GM21423 (cell line): ENCODE results near the gene GSTK1.
"Not testable (repeated sequence)": the region's sequence is repeated elsewhere in the genome, so short reads cannot be mapped to it uniquely, and the experiment has no call there.

Source experiments
- ATAC-seq: cut with Tn5 transposase; IDR thresholded peaks from one replicate; pipeline ENCODE4 v1.9.1; 2021; ENCODE audit warnings: mild to moderate bottlenecking, moderate library complexity; ENCODE audit not compliant: unreplicated experiment

Gene GSTK1

DNA sequence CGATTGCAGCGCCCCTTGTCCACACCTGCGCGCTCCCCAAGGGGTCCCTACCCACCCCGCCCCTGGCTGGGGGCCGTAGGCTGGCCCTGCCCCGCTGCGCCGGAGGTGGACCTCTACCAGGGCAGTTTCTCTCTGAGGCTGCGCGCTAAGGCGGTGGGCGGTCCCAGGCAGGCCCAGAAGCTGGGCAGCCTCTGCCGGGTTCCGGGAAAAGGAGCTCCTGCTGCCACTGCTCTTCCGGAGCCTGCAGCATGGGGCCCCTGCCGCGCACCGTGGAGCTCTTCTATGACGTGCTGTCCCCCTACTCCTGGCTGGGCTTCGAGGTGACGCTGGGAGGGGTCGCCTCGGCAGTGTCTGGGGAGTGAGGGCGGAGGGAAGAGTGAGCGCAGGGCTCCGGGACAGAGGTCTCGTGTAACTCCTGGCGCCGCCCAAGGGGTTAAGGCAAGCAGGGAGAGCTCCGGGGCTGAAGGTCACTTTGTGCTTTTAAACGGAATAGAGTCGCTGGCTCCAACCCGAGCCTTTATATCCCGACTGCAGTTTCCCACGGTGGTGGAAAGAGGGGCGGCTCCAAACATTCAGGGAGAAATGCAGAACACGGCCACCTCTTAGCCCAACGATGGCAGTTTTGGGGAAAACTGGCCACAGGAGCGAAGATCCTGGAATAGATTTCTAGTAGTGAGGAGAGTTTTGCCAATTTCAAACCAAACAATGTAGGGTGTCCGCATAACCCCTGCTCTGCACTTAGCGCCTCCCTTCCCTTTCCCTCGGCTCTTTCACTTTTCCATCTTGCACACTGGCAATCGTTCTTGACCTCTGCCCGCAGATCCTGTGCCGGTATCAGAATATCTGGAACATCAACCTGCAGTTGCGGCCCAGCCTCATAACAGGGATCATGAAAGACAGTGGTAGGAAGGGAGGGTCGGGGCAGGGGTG, at the start of gene GSTK1:
Gene GSTK1, plus strand, starts transcription at position 176 of the 930 bp plus-strand sequence. Its CDS starts 73 bp downstream, at position 249.
- ATAC-seq, result peak; percentile 99

DNA sequence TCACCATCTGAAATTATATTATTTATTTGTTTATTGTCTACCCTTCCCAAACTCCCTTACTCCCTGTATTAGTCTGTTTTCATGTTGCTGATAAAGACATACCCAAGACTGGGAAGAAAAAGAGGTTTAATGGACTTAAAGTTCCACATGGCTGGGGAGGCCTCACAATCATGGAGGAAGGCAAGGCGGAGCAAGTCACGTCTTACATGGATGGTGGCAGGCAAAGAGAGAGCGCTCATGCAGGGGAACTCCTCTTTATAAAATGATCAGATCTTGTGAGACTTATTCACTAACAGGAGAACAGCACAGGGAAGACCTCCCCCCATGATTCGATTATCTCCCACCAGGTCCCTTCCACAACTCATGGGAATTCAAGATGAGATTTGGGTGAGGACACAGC, 49.8 kb upstream of the GSTK1 start:
- ATAC-seq, result not testable (repeated sequence)

DNA sequence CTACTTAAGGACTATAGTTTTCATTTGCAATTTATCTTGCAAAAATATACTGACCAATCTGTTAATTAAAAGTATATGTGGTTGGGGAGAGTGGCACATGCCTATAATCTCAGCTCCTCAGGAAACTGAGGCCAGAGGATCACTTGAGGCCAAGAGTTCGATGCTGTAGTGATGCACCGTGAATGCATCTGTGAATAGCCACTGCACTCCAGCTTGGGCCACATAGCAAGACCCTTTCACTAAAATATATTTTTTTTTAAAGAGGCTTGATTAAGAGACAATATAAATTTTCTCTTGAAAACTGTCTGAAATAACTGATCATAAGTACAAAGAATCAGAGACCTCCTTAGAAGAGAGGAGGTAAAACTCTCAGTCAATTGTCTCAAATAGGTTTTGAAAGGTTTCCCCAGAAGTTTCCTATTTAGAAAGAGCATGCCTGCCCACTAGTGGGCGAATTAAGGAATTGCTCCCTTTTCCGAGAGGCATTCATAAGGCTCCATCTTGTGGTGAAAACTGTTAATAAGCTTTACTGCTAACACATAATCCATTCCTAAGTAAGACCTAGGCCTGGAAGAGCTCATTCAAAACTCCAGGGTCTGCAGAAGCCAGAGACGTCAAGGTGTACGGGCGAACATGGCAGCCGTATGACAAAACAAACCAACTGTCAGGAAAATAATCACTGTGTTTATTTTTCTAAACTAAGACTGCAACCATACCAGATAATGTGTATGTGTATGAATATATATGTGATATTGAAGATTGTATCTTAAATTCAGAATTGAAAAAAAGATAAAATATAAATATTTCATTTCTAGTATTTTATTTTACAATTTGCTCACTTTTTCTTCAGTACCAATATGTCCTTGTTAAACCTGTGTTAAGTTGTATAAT, 48.2 kb upstream of the GSTK1 start:
- ATAC-seq, result peak; percentile 90

DNA sequence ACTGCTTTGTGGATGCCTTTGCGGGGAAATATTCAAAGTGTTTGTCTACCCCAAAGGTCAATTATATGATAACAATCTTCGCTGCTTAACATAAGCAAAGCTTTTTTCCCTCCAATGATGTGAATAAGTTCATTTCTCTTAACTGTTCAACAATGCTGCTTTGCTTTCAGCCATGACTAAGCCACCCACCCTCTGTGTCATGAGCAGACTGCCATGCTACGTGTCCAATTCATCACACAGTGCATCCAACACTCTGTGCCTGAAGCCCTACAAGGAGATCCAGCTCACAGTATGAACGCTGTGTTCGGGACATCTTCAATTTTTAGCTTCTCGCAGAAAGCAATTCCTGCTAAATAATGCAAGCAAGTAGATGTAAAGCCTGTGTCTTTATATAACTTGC, 47.1 kb upstream of the GSTK1 start:
- no peak for ATAC-seq

DNA sequence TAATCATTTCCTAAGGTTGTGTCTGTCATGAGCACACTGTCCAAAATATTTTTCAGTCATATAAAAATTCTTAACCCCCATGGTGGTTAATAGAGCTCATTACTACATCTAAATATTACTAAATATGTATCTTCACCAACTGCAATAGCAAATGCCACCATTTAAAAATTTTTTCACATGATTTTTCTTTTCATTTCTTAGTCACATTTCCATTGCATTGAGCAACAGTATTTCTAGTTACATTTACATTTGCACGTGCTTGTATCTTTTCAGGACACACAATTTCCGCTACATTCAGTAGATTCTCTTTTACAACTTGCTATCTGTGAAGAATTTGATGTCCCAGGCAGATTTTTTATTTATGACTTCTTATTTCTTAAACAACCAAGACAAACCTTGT, 46.6 kb upstream of the GSTK1 start:
- ATAC-seq, result no peak

DNA sequence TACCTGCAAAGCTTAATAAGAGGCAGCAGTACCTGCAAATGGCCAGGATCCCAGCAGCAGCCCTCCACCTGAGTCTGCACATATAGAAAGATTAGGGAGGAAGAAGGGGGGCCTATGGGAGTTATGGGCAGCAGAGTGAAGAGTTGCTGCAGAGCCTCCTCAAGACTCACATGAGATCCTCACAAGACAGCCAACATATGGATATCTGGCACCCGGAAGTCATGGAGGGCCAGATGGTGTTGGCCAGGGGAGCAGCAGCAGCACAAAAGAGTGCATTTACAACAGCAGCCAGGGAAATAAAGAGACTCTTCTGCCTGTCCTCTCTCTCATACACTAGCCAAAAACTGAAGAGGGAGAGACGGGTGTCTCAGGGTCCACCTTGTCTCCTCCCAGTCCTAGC, 45.4 kb upstream of the GSTK1 start:
- no peak for ATAC-seq

DNA sequence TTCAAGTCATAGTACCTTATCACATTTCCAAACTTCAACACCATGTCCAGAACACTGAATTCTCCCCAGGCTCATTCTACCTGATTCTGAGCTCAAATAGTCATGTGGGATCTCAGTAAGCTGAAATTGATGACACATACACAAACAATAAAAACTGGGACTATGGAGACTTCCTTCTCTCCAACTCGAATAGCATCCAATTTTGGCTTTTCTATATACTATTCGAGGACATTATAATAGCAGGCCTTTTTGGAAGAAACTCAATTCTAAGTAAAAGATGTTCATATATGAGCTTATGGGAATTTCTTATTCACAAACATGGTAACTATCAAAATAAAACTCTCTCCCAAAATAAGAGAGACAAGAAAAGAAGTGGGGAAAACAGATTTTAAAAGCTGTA, 42.0 kb upstream of the GSTK1 start:
- no peak for ATAC-seq

DNA sequence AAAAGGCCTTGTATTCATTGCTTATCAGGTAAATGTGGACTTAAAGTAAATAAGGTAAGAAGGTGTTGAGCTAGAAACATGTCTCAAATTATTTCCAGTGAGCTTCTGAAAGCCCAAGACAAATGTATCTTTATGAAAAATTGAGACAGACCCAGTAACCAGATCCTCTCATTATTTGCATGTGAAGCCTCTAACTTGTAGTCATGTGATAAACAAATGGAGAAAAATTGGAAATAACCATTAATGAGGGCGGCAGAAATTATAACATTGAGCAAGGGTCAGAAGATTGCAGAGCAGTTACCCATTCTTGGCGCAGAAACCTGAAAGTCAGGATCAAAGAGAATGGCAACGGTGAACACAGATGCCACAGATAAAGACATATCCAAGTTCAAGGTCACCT, 41.5 kb upstream of the GSTK1 start, which contains the start of gene TAS2R40:
Gene TAS2R40, plus strand, starts transcription at position 301 of the 400 bp plus-strand sequence. Its CDS starts 42 bp downstream, at position 343.
- no peak for ATAC-seq

DNA sequence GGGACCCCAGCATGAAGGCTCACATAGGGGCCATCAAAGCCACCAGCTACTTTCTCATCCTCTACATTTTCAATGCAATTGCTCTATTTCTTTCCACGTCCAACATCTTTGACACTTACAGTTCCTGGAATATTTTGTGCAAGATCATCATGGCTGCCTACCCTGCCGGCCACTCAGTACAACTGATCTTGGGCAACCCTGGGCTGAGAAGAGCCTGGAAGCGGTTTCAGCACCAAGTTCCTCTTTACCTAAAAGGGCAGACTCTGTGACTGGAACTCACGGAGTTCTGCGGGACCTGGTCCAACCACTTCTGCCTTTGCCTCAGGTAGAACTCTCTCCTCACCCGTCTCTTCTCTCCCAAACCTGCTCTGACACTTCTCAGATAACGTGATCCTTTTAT, 40.5 kb upstream of the GSTK1 start:
- ATAC-seq, result no peak

DNA sequence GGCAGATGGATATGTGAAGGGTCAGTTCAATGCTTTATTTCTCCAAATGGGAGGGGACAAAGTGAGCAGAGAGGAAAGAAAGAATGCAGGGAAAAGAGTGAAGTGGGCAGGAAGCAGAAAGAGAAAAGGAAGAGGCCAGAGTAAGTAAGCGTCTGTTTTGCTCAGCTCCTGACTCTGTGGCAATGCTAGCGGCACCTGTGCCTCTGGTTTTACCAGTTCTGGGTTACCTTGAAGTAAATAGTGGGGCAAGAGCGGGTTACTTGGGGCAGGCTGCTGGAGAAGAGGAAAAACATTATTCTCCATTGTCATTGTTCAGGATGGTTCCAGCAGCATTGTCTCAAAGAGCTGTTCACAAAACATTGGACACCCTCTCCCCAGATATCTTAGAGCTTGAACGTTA, 39.5 kb upstream of the GSTK1 start:
- no peak for ATAC-seq

DNA sequence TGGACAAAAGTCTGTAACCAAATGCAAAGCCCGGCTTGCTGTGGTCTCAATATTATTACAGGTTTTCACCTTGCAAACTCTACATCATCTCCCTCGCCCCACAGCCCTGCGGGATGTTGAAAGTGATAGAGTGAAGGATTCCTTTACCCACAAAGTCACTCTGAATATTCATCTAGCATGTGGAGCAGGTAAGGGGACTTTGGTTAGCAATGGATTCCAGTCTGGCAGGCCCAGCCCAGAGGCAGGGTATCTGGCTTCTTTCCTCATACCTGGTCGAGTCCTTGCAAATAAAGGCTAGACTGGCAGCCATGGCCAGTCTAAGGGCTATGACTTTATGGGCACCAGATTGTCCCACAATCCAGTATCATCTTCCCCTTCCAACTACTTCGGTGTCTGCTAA, 38.2 kb upstream of the GSTK1 start:
- no peak for ATAC-seq

DNA sequence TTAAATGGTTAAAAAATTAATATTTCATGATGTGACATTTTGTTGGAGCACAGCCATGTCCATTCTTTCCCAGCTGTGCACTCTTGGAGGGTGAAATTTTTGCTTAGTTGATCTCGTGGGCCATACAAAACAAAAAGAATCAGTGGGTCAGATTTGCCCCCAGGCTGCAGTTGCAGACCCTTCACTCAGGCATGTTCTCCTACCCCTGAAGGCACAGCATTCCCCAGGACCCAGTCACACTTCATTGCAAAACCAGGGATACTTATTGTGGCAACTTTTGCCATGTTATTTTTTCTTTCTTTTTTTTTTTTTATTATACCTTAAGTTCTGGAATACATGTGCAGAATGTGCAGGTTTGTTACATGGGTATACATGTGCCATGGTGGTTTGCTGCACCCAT, 35.4 kb upstream of the GSTK1 start:
- no peak for ATAC-seq

DNA sequence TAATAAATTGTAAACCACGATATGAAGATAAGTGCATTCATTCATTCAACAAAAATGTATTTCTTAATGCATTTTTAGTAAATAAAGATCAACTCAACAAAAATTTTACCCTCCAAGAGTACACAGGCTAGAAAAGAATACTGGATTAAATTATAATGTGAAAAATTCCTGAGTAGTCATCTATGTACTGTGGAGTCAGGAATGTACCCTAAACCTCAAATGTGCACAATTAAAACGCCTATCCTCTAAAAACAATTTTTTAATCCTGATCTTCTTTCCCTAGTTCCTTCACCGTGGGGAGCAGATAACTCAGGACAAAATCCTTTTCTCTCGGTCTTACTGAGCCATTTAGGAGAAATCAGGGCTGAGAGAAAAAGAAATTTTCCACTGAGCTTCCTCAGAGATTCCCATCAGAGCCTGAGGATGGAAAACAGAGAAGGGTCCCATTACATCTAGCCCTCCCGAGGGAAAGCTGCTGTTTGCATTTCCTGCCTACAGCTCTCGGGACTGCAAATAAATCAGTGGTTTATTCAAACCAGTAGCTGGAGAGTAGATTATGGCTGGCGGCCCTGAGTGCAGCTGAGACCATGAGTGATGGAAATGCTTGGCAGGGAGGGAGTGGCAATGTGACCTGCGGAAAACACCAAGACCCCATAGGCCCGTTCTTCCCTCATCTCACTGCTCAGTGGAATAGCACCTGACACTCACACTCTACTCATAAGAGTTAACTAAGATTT, 34.0 kb upstream of the GSTK1 start:
- ATAC-seq, result no peak

DNA sequence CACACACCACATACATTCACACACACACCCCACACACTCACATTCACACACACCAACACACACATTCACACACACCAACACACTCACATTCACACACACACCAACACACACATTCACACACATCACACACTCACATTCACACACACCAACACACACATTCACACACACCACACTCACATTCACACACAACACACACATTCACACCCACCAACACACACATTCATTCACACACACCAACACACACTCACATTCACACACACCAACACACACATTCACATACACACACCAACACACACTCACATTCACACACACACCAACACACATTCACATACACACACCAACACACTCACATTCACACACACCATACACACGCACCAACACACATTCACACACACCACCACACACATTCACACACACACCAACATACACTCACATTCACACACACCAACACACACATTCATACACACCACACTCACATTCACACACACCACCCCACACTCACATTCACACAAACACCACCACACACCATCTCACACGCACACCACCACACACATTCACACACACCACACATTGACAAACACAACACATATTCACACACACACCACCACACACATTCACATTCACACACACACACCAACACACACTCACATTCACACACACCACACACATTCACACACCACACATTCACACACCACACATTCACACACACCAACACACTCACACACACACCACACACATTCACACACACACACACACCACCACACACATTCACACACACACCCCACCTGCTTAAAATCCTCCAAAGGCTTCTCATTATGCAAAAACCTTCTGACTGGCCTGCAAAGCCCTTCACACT, 32.4 kb upstream of the GSTK1 start:
- ATAC-seq, result no peak

DNA sequence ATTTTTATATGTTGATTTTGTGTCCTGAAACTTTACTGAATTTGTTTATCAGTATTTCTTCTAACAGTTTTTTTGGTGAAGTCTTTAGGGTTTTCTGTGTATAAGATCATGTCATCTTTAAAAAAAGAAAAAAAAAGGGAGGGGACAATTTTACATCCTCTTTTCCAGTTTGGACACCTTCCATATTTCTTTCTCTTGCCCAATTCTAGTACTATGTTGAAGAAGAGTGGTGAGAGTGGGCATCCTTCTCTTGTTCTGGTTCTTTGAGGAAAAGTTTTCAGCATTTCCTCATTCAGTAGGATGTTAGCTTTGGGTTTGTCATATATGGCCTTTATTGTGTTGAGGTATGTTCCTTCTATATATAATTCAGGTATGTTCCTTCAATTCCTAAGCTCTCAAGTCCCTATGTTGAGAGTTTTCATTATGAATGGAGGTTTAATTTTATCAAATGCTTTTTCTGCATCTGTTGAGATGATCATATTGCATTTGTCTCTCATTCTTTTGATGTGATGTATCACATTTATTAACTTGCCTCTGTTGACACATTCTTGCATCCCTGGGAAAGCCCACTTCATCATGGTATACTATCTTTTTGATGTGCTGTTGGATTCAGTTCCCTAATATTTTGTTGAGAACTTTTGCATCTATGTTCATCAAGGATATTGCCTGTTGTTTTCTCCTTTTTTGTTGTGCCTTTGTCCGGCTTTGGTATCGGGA, 29.3 kb upstream of the GSTK1 start:
- no peak for ATAC-seq

DNA sequence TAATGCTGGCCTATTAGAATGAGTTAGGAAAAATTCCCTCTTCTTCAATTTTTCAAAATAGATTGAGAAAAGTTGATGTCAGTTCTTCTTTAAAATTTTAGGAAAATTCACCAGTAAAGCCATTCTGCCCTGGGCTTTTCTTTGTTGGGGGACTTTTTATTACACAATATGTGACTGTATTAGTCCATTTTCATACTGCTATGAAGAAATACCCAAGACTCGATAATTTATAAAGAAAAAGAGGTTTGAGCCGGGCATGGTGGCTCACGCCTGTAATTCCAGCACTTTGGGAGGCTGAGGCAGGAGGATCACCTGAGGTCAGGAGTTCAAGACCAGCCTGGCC, 28.7 kb upstream of the GSTK1 start:
- ATAC-seq, result no peak

DNA sequence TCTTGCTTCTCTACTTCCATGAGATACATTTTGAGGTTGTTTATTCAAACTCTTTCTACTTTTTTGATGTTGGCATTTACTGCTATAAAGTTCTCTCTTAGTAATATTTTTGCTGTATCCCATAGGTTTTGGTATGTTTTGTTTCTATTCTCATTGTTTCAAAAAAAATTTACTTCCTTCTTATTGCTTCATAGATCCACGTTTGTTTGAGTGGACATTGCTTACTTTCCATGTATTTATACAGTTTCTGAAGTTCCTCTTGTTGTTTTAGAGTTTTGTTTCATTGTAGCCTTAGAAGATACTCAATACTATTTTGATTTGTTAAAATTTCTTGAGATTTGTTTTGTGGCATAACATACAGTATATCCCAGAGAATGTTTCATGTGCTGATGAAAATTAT, 27.7 kb upstream of the GSTK1 start:
- no peak for ATAC-seq

DNA sequence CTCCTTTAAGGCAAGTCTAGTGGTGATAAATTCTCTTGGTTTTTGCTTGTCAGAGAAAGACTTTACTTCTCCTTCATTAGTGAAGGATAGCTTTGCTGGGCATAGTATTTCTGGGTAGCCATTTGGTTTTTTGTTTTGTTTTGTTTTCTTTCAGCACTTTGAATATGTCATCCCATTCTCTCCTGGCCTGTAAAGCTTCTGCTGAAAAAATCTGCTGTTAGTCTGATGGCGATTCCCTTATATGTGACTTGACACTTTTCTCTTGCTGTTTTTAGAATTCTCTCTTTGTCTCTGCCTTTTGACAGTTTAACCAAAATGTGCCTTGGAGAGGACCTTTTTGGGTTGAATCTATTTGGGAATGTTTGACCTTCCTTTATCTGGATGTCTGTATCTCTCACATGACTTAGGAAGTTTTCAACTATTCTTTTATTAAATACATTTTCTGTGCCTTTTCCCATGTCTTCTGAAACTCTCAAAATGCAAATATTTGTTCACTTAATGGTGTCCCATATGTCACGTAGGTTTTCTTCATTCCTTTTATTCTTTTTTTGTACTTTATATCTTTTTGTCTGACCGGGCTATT, 26.7 kb upstream of the GSTK1 start:
- ATAC-seq, result no peak

DNA sequence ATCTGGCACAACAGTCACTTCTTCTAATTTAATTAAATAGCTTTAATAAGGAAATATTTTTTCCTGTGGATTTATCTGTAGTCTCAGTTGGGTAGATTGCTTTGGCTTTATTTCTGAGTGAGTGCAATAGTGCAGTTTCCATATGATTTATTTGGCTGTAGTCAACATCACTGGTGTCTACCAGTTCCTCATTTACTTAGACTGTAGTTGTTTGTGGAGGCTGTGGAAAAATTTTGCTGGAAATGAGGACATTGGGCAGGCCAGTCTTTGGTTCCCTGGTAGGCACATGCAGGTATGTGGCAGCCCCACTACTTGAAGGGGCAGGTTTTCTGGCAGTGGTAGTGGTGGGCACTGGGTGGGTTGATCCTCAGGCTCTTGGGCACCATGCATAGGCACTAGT, 25.9 kb upstream of the GSTK1 start:
- no peak for ATAC-seq
